ENCODE measurements around the gene FREM1. TPM values are rescaled to one million over a fixed set of nuclear protein-coding genes. Genes with fewer than 3 reads are reported as not detected.
A peak's percentile ranks its signal among the peaks of the same experiment; 100 is the strongest.

Gene FREM1
- total RNA-seq, 1 experiment from 2014 or later = 0.17 TPM

GRCh38 chr9:14768405-14769229, 141.6 kb downstream of the FREM1 start:
- H3K79me2 ChIP-seq (ENCODE audit: low read depth) = no peaks in the 10 kb centered on the region
- no peaks in the 10 kb centered on the region for H3K27me3 ChIP-seq (ENCODE audit: insufficient read depth, low read depth)
- no peaks in the 10 kb centered on the region for H4K20me1 ChIP-seq (ENCODE audit: insufficient read depth)
- POLR2A ChIA-PET (ENCODE audit: unreplicated experiment) = interaction anchor here (0.7 kb wide), 1 partner anchor 1096 kb away, joined by 3 read pairs; no protein-coding TSS in a partner anchor
- H3K36me3 ChIP-seq (ENCODE audit: low read depth) = no peaks in the 10 kb centered on the region
- H3K27ac ChIP-seq = no peak overlapping the region
- H3F3A ChIP-seq (ENCODE audit: insufficient read depth, low read depth) = no peaks in the 10 kb centered on the region
- peaks cover 6% of the 10 kb centered on the region; the same call in 1 of the 2 replicates for H3K4me1 ChIP-seq (replicated peaks; ENCODE audit: insufficient read depth)
- H3K9me2 ChIP-seq (ENCODE audit: insufficient read depth) = no peaks in the 10 kb centered on the region
- DNase-seq = peak in 1 of 2 experiments; percentile 2
- intact Hi-C loops (cut with micrococcal nuclease; ENCODE audit: unreplicated experiment) = loop anchor here (1.0 to 5.0 kb wide), 4 partner anchors 152 to 1736 kb away; no protein-coding TSS in a partner anchor
- TF ChIP-seq CTCF (conservative IDR thresholded peaks at IDR 0.05) (peak; percentile 83), EZH2 (IDR thresholded peaks at IDR 0.05; ENCODE audit: low read depth) (no peak)
- H3K4me2 ChIP-seq = peak overlapping the region; percentile 59
- CTCF ChIA-PET = interaction anchor here (0.5 to 1.4 kb wide), 3 partner anchors 107 to 1895 kb away, joined by 3 to 7 read pairs (median 4); no protein-coding TSS in a partner anchor
- BruUV-seq (replicated peaks) = no TSS peak
- peak overlapping the region; percentile 71; the same call in 1 of the 2 replicates for H2AFZ ChIP-seq
- no peaks in the 10 kb centered on the region for H3K9me3 ChIP-seq (ENCODE audit: insufficient read depth, low read depth)
- H3K4me3 ChIP-seq = no peak overlapping the region

GRCh38 chr9:14766299-14766698, 143.9 kb downstream of the FREM1 start:
- no peaks in the 10 kb centered on the region for H3K27me3 ChIP-seq (ENCODE audit: insufficient read depth, low read depth)
- H3K36me3 ChIP-seq (ENCODE audit: low read depth) = no peaks in the 10 kb centered on the region
- H3K4me2 ChIP-seq = no peak overlapping the region
- ChIA-PET POLR2A (ENCODE audit: unreplicated experiment) (no interaction called here), CTCF (no interaction called here)
- no peaks in the 10 kb centered on the region for H3F3A ChIP-seq (ENCODE audit: insufficient read depth, low read depth)
- no peaks in the 10 kb centered on the region for H3K9me2 ChIP-seq (ENCODE audit: insufficient read depth)
- no TSS peak for BruUV-seq (replicated peaks)
- H3K4me3 ChIP-seq = no peak overlapping the region
- no peaks in the 10 kb centered on the region for H3K9me3 ChIP-seq (ENCODE audit: insufficient read depth, low read depth)
- H3K79me2 ChIP-seq (ENCODE audit: low read depth) = no peaks in the 10 kb centered on the region
- H3K4me1 ChIP-seq (replicated peaks; ENCODE audit: insufficient read depth) = peaks cover 6% of the 10 kb centered on the region; the same call in 1 of the 2 replicates
- no peak for DNase-seq
- H2AFZ ChIP-seq = no peak overlapping the region
- H3K27ac ChIP-seq = no peak overlapping the region
- no peak for TF ChIP-seq EZH2 (IDR thresholded peaks at IDR 0.05; ENCODE audit: low read depth)
- no peak for TF ChIP-seq CTCF (conservative IDR thresholded peaks at IDR 0.05)
- intact Hi-C loops (cut with micrococcal nuclease; ENCODE audit: unreplicated experiment) = loop anchor here (5.0 kb wide), 1 partner anchor 1734 kb away; no protein-coding TSS in a partner anchor
- H4K20me1 ChIP-seq (ENCODE audit: insufficient read depth) = no peaks in the 10 kb centered on the region

- no peak overlapping the region for H3K4me2 ChIP-seq
- no peaks in the 10 kb centered on the region for H3F3A ChIP-seq (ENCODE audit: insufficient read depth, low read depth)
- ChIA-PET CTCF (no interaction called here), POLR2A (ENCODE audit: unreplicated experiment) (no interaction called here)
- no peak for DNase-seq
- BruUV-seq (replicated peaks) = no TSS peak
- no peaks in the 10 kb centered on the region for H3K9me3 ChIP-seq (ENCODE audit: insufficient read depth, low read depth)
- H3K27me3 ChIP-seq (ENCODE audit: insufficient read depth, low read depth) = no peaks in the 10 kb centered on the region
- no peaks in the 10 kb centered on the region for H3K9me2 ChIP-seq (ENCODE audit: insufficient read depth)
- no peak for TF ChIP-seq CTCF (conservative IDR thresholded peaks at IDR 0.05)
- no peak for TF ChIP-seq EZH2 (IDR thresholded peaks at IDR 0.05; ENCODE audit: low read depth)
- intact Hi-C loops (cut with micrococcal nuclease; ENCODE audit: unreplicated experiment) = no loop called here
- no peaks in the 10 kb centered on the region for H3K4me1 ChIP-seq (replicated peaks; ENCODE audit: insufficient read depth)
- no peak overlapping the region for H3K27ac ChIP-seq
- no peaks in the 10 kb centered on the region for H4K20me1 ChIP-seq (ENCODE audit: insufficient read depth)
- H3K4me3 ChIP-seq = no peak overlapping the region
- no peaks in the 10 kb centered on the region for H3K36me3 ChIP-seq (ENCODE audit: low read depth)
- H2AFZ ChIP-seq = no peak overlapping the region
- H3K79me2 ChIP-seq (ENCODE audit: low read depth) = no peaks in the 10 kb centered on the region
These were observed 148.6 kb downstream of the FREM1 start for GRCh38 chr9:14761584-14761983.
